ENCODE data around the gene SEC22B. TPM values are rescaled to one million over a fixed set of nuclear protein-coding genes. Genes with fewer than 3 reads are reported as not detected.
"Not testable (repeated sequence)": the region's sequence is repeated elsewhere in the genome, so short reads cannot be mapped to it uniquely, and the experiment has no call there.

SEC22B gene
- total RNA-seq, 1 donor from 2014 or later = 27.5 TPM

GRCh38 chr1:120117371-120118177 lies 58.7 kb downstream of the SEC22B start:
- peak overlapping the region; percentile 65 for H3K27ac Mint-ChIP-seq
- intact Hi-C loops (cut with micrococcal nuclease); H3K9me3 Mint-ChIP-seq: not testable (repeated sequence)

GRCh38 chr1:120116094-120116493 lies 60.2 kb downstream of the SEC22B start:
- H3K27ac Mint-ChIP-seq; intact Hi-C loops (cut with micrococcal nuclease); POLR2A ChIA-PET; ATAC-seq (ENCODE audit: low read depth); H3K27me3 Mint-ChIP-seq; H3K4me3 Mint-ChIP-seq; CTCF ChIA-PET; H3K9me3 Mint-ChIP-seq; H3K36me3 Mint-ChIP-seq (ENCODE audit: low read depth); DNase-seq: not testable (repeated sequence)
- H3K4me1 Mint-ChIP-seq = peaks cover 44% of the 10 kb centered on the region

More at GRCh38 chr1:120117371-120118177, 58.7 kb downstream of the SEC22B start:
- H3K27me3 Mint-ChIP-seq; H3K36me3 Mint-ChIP-seq (ENCODE audit: low read depth); POLR2A ChIA-PET; DNase-seq; CTCF ChIA-PET: not testable (repeated sequence)
- ATAC-seq (ENCODE audit: low read depth) = peak; percentile 73
- peak overlapping the region; percentile 3 for H3K4me3 Mint-ChIP-seq
- peaks cover 46% of the 10 kb centered on the region for H3K4me1 Mint-ChIP-seq

GRCh38 chr1:120113134-120113533 lies 63.2 kb downstream of the SEC22B start:
- DNase-seq; H3K9me3 Mint-ChIP-seq; H3K27me3 Mint-ChIP-seq; H3K36me3 Mint-ChIP-seq (ENCODE audit: low read depth); CTCF ChIA-PET; ATAC-seq (ENCODE audit: low read depth); intact Hi-C loops (cut with micrococcal nuclease); H3K27ac Mint-ChIP-seq; POLR2A ChIA-PET; H3K4me3 Mint-ChIP-seq: not testable (repeated sequence)
- peaks cover 48% of the 10 kb centered on the region for H3K4me1 Mint-ChIP-seq

- ATAC-seq (ENCODE audit: low read depth); H3K4me3 Mint-ChIP-seq; H3K9me3 Mint-ChIP-seq; CTCF ChIA-PET; H3K27me3 Mint-ChIP-seq; H3K36me3 Mint-ChIP-seq (ENCODE audit: low read depth); intact Hi-C loops (cut with micrococcal nuclease); POLR2A ChIA-PET; DNase-seq; H3K27ac Mint-ChIP-seq: not testable (repeated sequence)
- H3K4me1 Mint-ChIP-seq = peaks cover 41% of the 10 kb centered on the region
Measured at GRCh38 chr1:120112212-120112611, 64.1 kb downstream of the SEC22B start.

- H3K27me3 Mint-ChIP-seq; H3K4me3 Mint-ChIP-seq; H3K27ac Mint-ChIP-seq; H3K36me3 Mint-ChIP-seq (ENCODE audit: low read depth); intact Hi-C loops (cut with micrococcal nuclease); H3K9me3 Mint-ChIP-seq; POLR2A ChIA-PET; ATAC-seq (ENCODE audit: low read depth); CTCF ChIA-PET; DNase-seq: not testable (repeated sequence)
- H3K4me1 Mint-ChIP-seq = peaks cover 38% of the 10 kb centered on the region
Measured at GRCh38 chr1:120111771-120112170, 64.5 kb downstream of the SEC22B start.

GRCh38 chr1:120111008-120111407 lies 65.3 kb downstream of the SEC22B start:
- ATAC-seq (ENCODE audit: low read depth) = peak; percentile 83
- H3K27me3 Mint-ChIP-seq; H3K4me3 Mint-ChIP-seq; H3K36me3 Mint-ChIP-seq (ENCODE audit: low read depth); DNase-seq; intact Hi-C loops (cut with micrococcal nuclease); POLR2A ChIA-PET; H3K27ac Mint-ChIP-seq; CTCF ChIA-PET; H3K9me3 Mint-ChIP-seq: not testable (repeated sequence)
- peaks cover 30% of the 10 kb centered on the region for H3K4me1 Mint-ChIP-seq

- H3K9me3 Mint-ChIP-seq; H3K27me3 Mint-ChIP-seq; H3K4me3 Mint-ChIP-seq; ATAC-seq (ENCODE audit: low read depth); H3K36me3 Mint-ChIP-seq (ENCODE audit: low read depth); POLR2A ChIA-PET; CTCF ChIA-PET; DNase-seq; intact Hi-C loops (cut with micrococcal nuclease): not testable (repeated sequence)
- Mint-ChIP-seq H3K4me1 (peaks cover 39% of the 10 kb centered on the region), H3K27ac (peak overlapping the region; percentile 61)
Measured at GRCh38 chr1:120109656-120110055, 66.7 kb downstream of the SEC22B start.

- POLR2A ChIA-PET; H3K36me3 Mint-ChIP-seq (ENCODE audit: low read depth); CTCF ChIA-PET; H3K4me3 Mint-ChIP-seq; intact Hi-C loops (cut with micrococcal nuclease); H3K27me3 Mint-ChIP-seq; H3K9me3 Mint-ChIP-seq; DNase-seq: not testable (repeated sequence)
- H3K27ac Mint-ChIP-seq = peak overlapping the region; percentile 61
- ATAC-seq (ENCODE audit: low read depth) = peak; percentile 56
- H3K4me1 Mint-ChIP-seq = peaks cover 42% of the 10 kb centered on the region
Measured at GRCh38 chr1:120109180-120109579, 67.1 kb downstream of the SEC22B start.

GRCh38 chr1:120105288-120105687 lies 71.0 kb downstream of the SEC22B start:
- CTCF ChIA-PET; H3K4me3 Mint-ChIP-seq; intact Hi-C loops (cut with micrococcal nuclease): not testable (repeated sequence)

GRCh38 chr1:120103768-120104167 lies 72.6 kb downstream of the SEC22B start:
- H3K4me3 Mint-ChIP-seq; H3K9me3 Mint-ChIP-seq; H3K27ac Mint-ChIP-seq; CTCF ChIA-PET; ATAC-seq (ENCODE audit: low read depth); DNase-seq; POLR2A ChIA-PET; intact Hi-C loops (cut with micrococcal nuclease); H3K27me3 Mint-ChIP-seq; H3K36me3 Mint-ChIP-seq (ENCODE audit: low read depth): not testable (repeated sequence)
- peaks cover 30% of the 10 kb centered on the region for H3K4me1 Mint-ChIP-seq

More at GRCh38 chr1:120105288-120105687, 71.0 kb downstream of the SEC22B start:
- H3K9me3 Mint-ChIP-seq; ATAC-seq (ENCODE audit: low read depth); POLR2A ChIA-PET; DNase-seq; H3K36me3 Mint-ChIP-seq (ENCODE audit: low read depth); H3K27me3 Mint-ChIP-seq: not testable (repeated sequence)
- H3K27ac Mint-ChIP-seq = peak overlapping the region; percentile 65
- peaks cover 37% of the 10 kb centered on the region for H3K4me1 Mint-ChIP-seq

GRCh38 chr1:120101593-120101992 lies 74.7 kb downstream of the SEC22B start:
- CTCF ChIA-PET; H3K27me3 Mint-ChIP-seq; H3K9me3 Mint-ChIP-seq; intact Hi-C loops (cut with micrococcal nuclease); H3K4me3 Mint-ChIP-seq; DNase-seq; ATAC-seq (ENCODE audit: low read depth); POLR2A ChIA-PET; H3K27ac Mint-ChIP-seq; H3K36me3 Mint-ChIP-seq (ENCODE audit: low read depth): not testable (repeated sequence)
- peaks cover 39% of the 10 kb centered on the region for H3K4me1 Mint-ChIP-seq

All from activated B cell treated with CpG ODN at 0.5 μM for 24 hours (primary cell).